GM12892 (cell line): ENCODE data around the gene IL1RAP.

Experiments used
- POLR2AphosphoS5 ChIP-seq: IDR thresholded peaks from 2 replicates; pipeline ENCODE4 v1.6.1; 2011; ENCODE audit warnings: low read depth, low read length, control low read depth
- TAF1 ChIP-seq: IDR thresholded peaks from 2 replicates; pipeline ENCODE4 v1.6.1; 2011; ENCODE audit warnings: low read depth, mild to moderate bottlenecking, control low read depth, low read length, borderline replicate concordance

DNA sequence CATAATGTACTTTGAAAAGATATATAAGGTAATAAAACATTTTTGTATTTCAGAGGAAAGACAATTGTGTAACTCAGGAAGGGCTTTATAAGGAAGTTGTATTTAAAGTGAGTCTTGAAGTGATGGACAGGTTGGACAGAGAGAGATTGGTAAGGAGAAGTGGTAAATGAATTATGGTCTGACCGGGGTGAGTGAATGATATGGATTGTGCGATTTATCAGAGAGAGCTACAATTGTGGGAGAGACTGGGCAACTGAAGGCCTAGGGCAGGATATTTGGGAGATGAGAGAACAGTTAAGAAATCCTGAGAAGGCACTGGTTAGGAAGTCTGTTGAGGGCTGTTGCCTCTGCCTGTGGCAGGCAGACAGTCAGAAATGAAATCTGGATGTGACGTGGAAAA lies 14.8 kb downstream of the IL1RAP start:
- no peak for TF ChIP-seq POLR2AphosphoS5
- no peak for TF ChIP-seq TAF1
